Measurements from ENCODE around the gene DNAJB5.
"Not testable (repeated sequence)": the region's sequence is repeated elsewhere in the genome, so short reads cannot be mapped to it uniquely, and the experiment has no call there.

Gene DNAJB5

DNA sequence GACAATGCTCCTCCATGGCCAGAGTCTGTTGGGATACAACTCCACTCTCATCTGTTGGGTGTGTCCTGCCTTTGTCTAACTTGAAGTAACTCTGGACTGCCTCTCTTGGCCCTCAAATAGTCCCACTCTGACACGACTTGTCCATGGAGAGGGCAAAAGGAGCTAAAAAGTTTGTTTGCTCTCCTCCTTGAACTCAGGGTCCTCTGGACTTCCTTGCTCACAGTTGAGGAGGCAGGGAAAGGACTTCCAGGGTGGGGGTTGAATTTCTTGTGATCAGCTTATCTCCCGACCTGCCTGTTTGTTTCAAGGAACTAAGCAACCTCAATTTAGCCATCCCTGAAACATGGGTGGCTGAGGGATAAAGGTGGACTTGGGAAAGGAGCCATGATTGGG lies 11.7 kb downstream of the DNAJB5 start:
- DNase-seq, result no peak

GRCh38 chr9:35001803-35002502 lies 12.4 kb downstream of the DNAJB5 start:
- no peak for DNase-seq

DNA sequence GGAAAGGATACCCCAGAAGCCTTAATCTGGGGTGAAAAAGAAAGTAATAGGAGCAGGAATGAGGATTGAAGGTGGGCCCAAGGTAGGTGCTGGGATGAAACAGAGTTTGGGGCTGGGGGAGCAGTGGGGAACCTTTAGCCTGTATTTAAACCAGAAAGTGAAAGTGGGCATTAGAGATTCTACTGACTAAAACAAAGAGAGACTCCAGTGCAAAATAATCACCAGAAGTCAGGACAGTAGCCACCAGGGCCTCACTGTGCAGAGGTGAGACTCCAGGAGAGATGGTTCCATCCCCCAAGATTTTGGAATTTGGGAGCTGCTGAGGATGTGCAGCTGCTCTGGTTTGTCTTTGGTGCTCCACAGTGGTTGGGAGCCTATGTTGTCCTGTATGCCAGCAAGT lies 13.1 kb downstream of the DNAJB5 start:
- no peak for DNase-seq

DNA sequence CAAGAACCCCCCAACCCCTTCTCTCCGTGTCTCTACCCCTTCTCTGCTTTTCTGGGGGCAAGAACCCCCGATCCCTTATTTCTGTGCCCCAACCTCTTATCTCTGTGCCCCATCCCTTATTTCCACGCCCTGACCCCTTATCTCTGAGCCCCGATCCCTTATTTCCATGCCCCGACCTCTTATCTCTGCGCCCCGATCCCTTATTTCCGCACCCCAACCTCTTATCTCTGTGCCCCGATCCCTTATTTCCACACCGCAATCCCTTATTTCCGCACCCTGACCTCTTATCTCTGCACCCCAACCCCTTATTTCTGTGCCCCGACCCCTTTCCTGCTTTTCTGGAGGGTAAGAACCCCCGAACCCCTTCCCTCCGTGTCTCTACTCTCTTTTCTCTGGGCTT lies 14.8 kb downstream of the DNAJB5 start:
- not testable (repeated sequence) for DNase-seq

- DNase-seq, result no peak
These were observed 20.9 kb downstream of the DNAJB5 start for GRCh38 chr9:35010351-35010958.

GRCh38 chr9:35014517-35014916 lies 25.0 kb downstream of the DNAJB5 start:
- DNase-seq, result no peak

DNA sequence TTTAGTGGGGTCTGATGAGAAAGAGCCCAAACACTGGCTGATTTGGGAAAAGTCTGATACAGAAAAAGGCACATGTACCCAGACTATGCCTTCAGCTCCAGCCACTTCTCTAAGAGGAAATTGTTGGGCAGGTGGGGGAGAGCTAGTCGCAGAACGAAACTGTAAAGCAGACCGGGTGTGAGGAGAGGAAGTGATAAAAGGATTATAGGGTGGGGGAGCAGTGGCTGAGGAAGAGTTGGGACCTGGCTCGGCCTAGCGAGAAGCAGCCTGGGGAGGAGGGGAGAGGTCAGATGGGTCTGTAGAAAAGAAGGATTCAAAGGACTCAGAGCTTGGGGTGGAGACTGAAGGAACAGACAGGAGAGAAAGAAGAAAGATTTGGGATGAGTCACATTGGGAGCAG lies 33.9 kb downstream of the DNAJB5 start:
- not testable (repeated sequence) for DNase-seq

GRCh38 chr9:35026671-35027070 lies 37.1 kb downstream of the DNAJB5 start:
- DNase-seq, result no peak

GRCh38 chr9:35027374-35027773 lies 37.8 kb downstream of the DNAJB5 start:
- no peak for DNase-seq

GRCh38 chr9:35027860-35028259 lies 38.3 kb downstream of the DNAJB5 start:
- no peak for DNase-seq

DNA sequence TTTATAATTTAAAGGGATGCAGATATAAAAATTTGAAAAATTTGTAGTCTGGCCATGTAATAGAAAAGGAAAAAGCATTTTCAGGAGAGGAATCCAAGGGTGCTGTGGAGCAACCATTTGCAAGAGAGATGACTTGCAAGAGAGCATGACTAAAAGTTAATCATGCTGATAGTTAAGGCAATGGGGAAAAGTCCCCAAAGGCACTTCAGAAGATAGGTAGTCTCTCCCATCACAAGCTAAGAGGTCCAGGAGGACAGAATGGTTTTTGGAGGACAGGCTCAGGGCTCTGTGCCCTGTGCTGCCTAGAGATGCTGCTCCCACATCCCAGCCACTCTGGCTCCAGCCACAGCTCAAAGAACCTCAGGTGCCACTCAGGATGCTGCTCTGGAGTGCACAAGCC lies 38.8 kb downstream of the DNAJB5 start:
- no peak for DNase-seq

- no peak for DNase-seq
These were observed 39.7 kb downstream of the DNAJB5 start for GRCh38 chr9:35029241-35029640.

GRCh38 chr9:35029852-35030251 lies 40.3 kb downstream of the DNAJB5 start:
- no peak for DNase-seq

- DNase-seq, result no peak
These were observed 43.6 kb downstream of the DNAJB5 start for GRCh38 chr9:35033101-35033500.

- no peak for DNase-seq
These were observed 46.5 kb downstream of the DNAJB5 start for GRCh38 chr9:35035851-35036701.

GRCh38 chr9:35042081-35042604 lies 52.6 kb downstream of the DNAJB5 start:
- DNase-seq, result no peak

DNA sequence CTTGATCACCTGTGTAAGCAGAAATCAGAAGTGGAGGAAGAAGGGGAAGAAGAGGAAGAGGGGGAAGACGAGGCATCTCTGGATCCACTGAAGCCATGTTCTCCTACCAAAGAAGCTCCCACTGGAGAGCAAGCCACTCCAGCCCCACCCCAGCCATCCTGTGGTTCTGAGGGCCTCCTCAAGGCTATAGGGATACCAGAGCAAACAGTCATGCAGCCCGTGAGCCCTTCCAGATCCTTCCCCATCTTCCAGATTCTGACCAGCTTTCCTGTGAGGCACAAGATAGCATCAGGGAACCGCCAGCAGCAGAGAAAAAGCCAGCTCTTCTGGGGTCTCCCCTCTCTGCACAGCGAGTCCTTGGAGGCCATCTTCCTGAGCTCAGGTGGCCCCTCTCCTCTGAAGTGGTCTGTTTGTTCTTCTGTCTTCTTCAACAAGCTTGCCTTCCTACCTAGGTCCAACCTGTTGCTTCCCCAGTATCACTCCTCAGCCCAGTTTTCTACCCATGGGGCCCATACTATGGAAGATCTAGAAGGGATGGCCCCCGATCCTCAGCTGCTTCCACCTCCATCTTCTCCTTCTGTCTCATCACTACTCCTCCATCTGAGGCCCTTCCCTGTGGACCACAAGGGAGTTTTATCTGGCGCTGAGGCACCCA lies 53.5 kb downstream of the DNAJB5 start:
- DNase-seq, result no peak

DNA sequence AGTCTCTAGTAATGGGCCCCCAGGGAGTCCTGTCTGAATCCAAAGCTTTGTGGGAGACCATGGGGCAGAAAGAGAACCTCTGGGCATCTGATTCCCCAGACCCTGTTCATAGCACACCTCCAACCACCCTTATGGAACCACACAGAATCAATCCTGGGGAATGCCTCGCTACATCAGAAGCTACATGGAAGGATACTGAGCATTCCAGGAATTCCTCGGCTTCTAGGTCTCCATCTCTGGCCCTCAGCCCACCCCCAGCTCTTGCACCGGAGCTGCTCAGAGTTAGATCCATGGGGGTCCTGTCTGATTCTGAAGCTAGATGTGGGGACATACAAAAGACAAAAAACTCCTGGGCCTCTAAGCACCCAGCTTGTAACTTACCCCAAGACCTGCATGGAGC lies 54.5 kb downstream of the DNAJB5 start:
- DNase-seq, result no peak

Data from KG1 (cell line).